ENCODE results near the gene WNK3. TPM values are rescaled to one million over a fixed set of nuclear protein-coding genes. Genes with fewer than 3 reads are reported as not detected.

WNK3 gene
- total RNA-seq, 1 experiment from 2014 or later = 0.33 TPM

DNA sequence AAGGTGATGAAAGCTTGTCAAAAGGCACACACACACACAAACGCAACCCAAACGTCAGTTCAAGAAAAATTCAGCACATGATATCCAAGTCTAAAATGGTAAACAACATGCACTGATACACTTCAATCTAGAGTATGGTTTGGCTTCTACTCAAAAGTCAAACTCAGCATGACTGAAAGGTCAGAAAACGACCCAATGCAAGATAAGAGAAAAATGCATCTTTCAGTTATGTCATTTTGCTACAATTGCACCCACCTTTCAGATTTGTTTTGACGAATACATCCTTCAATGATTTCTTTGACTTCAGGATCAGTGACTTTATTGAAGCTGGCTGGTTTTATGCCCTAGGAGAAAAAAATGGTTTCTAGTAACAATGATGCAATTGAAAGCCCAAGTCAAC lies 56.3 kb downstream of the WNK3 start:
- Histone ChIP-seq H3K9me3 (ENCODE audit: low read length) (no peaks in the 10 kb centered on the region), H3F3A (ENCODE audit: low read length, unreplicated experiment) (no peaks in the 10 kb centered on the region), H3K4me2 (ENCODE audit: low read length) (no peak overlapping the region), H3K9me2 (replicated peaks; ENCODE audit: low read length) (no peaks in the 10 kb centered on the region), H2AFZ (ENCODE audit: low read length) (no peak overlapping the region), H3K27ac (ENCODE audit: low read length) (no peak overlapping the region), H3K9ac (ENCODE audit: low read length) (no peak overlapping the region), H3K27me3 (ENCODE audit: low read length) (no peaks in the 10 kb centered on the region), H3K4me1 (ENCODE audit: insufficient read depth, low read length) (no peaks in the 10 kb centered on the region), H3K4me3 (ENCODE audit: low read length) (no peak overlapping the region), H3K79me2 (ENCODE audit: low read length) (no peaks in the 10 kb centered on the region), H4K20me1 (ENCODE audit: low read length) (no peaks in the 10 kb centered on the region), H3K36me3 (ENCODE audit: low read depth, low read length) (no peaks in the 10 kb centered on the region)
- no peak for DNase-seq
- ChIA-PET POLR2A (ENCODE audit: unreplicated experiment) (no interaction called here), CTCF (no interaction called here)
- BruUV-seq (replicated peaks) = no TSS peak
- no peak for ATAC-seq
- intact Hi-C loops (cut with micrococcal nuclease) = no loop called here
- no peak for TF ChIP-seq CTCF (conservative IDR thresholded peaks at IDR 0.05; ENCODE audit: low read depth, low read length)
- no peak for TF ChIP-seq EZH2 (IDR thresholded peaks at IDR 0.05; ENCODE audit: low read length, unreplicated experiment)
- TF ChIP-seq EZH2phosphoT487 (IDR thresholded peaks at IDR 0.05; ENCODE audit: borderline replicate concordance, low read length) = no peak

DNA sequence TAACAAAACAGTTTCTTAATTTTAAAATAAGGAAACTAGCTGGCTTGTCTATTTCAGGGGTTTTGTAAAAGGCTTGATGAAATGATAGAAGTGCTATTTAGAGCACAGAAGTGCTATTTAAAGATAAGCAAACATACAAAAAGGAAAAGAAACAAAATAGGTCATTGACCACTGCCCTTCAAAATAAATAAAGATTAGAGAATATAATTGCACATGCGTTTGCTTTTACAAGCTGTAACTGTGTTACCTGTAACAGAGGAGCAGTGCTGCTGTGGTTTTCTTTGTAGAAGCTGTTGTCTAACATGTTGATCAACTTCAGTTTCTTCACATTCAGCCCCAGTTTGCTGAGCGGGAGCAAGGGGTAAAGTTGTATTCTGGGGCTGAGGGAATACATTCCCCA lies 63.5 kb downstream of the WNK3 start:
- Histone ChIP-seq H3K9ac (ENCODE audit: low read length) (no peak overlapping the region), H3K27me3 (ENCODE audit: low read length) (peaks cover 21% of the 10 kb centered on the region), H3K27ac (ENCODE audit: low read length) (no peak overlapping the region), H3K9me2 (replicated peaks; ENCODE audit: low read length) (no peaks in the 10 kb centered on the region), H3K4me3 (ENCODE audit: low read length) (no peak overlapping the region), H4K20me1 (ENCODE audit: low read length) (no peaks in the 10 kb centered on the region), H3K36me3 (ENCODE audit: low read depth, low read length) (no peaks in the 10 kb centered on the region), H2AFZ (ENCODE audit: low read length) (no peak overlapping the region), H3K4me2 (ENCODE audit: low read length) (no peak overlapping the region), H3K9me3 (ENCODE audit: low read length) (no peaks in the 10 kb centered on the region), H3K4me1 (ENCODE audit: insufficient read depth, low read length) (no peaks in the 10 kb centered on the region), H3F3A (ENCODE audit: low read length, unreplicated experiment) (no peaks in the 10 kb centered on the region), H3K79me2 (ENCODE audit: low read length) (no peaks in the 10 kb centered on the region)
- intact Hi-C loops (cut with micrococcal nuclease) = no loop called here
- CTCF ChIA-PET = no interaction called here
- no TSS peak for BruUV-seq (replicated peaks)
- POLR2A ChIA-PET (ENCODE audit: unreplicated experiment) = no interaction called here
- no peak for DNase-seq
- no peak for ATAC-seq
- TF ChIP-seq EZH2 (IDR thresholded peaks at IDR 0.05; ENCODE audit: low read length, unreplicated experiment) (no peak), CTCF (conservative IDR thresholded peaks at IDR 0.05; ENCODE audit: low read depth, low read length) (no peak), EZH2phosphoT487 (IDR thresholded peaks at IDR 0.05; ENCODE audit: borderline replicate concordance, low read length) (no peak)

DNA sequence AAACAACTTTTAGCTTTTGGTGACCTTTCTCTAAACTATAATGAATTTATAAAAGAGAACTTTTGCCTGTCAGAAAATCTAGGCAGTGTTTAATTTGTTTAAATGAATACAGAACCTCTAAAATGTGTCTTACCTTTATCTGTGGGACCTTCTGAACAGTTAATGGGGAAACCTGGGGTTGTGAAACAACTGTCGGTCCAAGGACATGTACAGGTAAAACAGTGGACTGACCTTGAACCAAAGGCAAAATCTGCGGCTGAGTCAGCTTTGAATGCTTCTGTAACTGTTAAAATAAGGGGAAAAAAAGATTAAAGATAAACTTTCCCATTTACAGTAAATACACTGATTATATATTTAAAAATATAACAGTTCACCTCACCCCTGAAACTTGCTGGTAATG lies 65.1 kb downstream of the WNK3 start:
- no TSS peak for BruUV-seq (replicated peaks)
- POLR2A ChIA-PET (ENCODE audit: unreplicated experiment) = no interaction called here
- no peaks in the 10 kb centered on the region for H3K36me3 ChIP-seq (ENCODE audit: low read depth, low read length)
- ATAC-seq (no peak), DNase-seq (no peak)
- intact Hi-C loops (cut with micrococcal nuclease) = no loop called here
- no peaks in the 10 kb centered on the region for H3K4me1 ChIP-seq (ENCODE audit: insufficient read depth, low read length)
- no peak overlapping the region for H3K27ac ChIP-seq (ENCODE audit: low read length)
- H4K20me1 ChIP-seq (ENCODE audit: low read length) = no peaks in the 10 kb centered on the region
- H3K4me2 ChIP-seq (ENCODE audit: low read length) = no peak overlapping the region
- CTCF ChIA-PET = no interaction called here
- TF ChIP-seq EZH2phosphoT487 (IDR thresholded peaks at IDR 0.05; ENCODE audit: borderline replicate concordance, low read length) (no peak), CTCF (conservative IDR thresholded peaks at IDR 0.05; ENCODE audit: low read depth, low read length) (no peak), EZH2 (IDR thresholded peaks at IDR 0.05; ENCODE audit: low read length, unreplicated experiment) (no peak)
- H2AFZ ChIP-seq (ENCODE audit: low read length) = no peak overlapping the region
- H3K9me2 ChIP-seq (replicated peaks; ENCODE audit: low read length) = no peaks in the 10 kb centered on the region
- no peaks in the 10 kb centered on the region for H3K9me3 ChIP-seq (ENCODE audit: low read length)
- no peak overlapping the region for H3K4me3 ChIP-seq (ENCODE audit: low read length)
- no peak overlapping the region for H3K9ac ChIP-seq (ENCODE audit: low read length)
- H3F3A ChIP-seq (ENCODE audit: low read length, unreplicated experiment) = no peaks in the 10 kb centered on the region
- no peaks in the 10 kb centered on the region for H3K79me2 ChIP-seq (ENCODE audit: low read length)
- H3K27me3 ChIP-seq (ENCODE audit: low read length) = peaks cover 21% of the 10 kb centered on the region

Measured in PC-3 (cell line).